Measurements from ENCODE around the gene COL4A3. TPM values are rescaled to one million over a fixed set of nuclear protein-coding genes. Genes with fewer than 3 reads are reported as not detected.
A peak's percentile ranks its signal among the peaks of the same experiment; 100 is the strongest.
"Not testable (repeated sequence)": the region's sequence is repeated elsewhere in the genome, so short reads cannot be mapped to it uniquely, and the experiment has no call there.

The COL4A3 gene
- total RNA-seq, 1 donor from 2014 or later = not detected

DNA sequence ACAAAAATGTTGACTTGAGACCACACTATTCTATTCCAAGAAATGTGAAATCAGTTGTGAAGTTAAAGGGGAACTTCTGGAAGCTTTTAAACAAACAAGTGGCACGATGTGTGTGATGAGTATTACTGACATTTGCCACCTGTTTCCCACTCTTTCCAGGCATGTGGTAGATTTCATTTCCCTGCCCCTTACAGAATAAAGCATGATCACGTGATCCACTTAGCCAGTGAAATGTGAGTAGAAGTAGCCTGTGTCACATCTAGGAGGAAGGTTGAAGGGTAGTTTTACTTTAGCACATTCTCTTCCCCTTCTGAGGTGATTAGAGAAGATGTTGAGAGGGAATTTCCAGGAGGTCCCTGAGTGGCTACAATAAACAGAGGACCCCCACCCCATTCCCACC is 4.3 kb upstream of the COL4A3 start:
- H3K4me1 Mint-ChIP-seq = peaks cover 9% of the 10 kb centered on the region
- TF ChIP-seq, protein P1, sequence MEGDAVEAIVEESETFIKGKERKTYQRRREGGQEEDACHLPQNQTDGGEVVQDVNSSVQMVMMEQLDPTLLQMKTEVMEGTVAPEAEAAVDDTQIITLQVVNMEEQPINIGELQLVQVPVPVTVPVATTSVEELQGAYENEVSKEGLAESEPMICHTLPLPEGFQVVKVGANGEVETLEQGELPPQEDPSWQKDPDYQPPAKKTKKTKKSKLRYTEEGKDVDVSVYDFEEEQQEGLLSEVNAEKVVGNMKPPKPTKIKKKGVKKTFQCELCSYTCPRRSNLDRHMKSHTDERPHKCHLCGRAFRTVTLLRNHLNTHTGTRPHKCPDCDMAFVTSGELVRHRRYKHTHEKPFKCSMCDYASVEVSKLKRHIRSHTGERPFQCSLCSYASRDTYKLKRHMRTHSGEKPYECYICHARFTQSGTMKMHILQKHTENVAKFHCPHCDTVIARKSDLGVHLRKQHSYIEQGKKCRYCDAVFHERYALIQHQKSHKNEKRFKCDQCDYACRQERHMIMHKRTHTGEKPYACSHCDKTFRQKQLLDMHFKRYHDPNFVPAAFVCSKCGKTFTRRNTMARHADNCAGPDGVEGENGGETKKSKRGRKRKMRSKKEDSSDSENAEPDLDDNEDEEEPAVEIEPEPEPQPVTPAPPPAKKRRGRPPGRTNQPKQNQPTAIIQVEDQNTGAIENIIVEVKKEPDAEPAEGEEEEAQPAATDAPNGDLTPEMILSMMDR (IDR thresholded peaks at IDR 0.05; ENCODE audit: unreplicated experiment) = no peak
- H3K9me3 Mint-ChIP-seq = peaks cover 4% of the 10 kb centered on the region
- no peak for DNase-seq (ENCODE audit: low spot score in 2 of 2, unreplicated experiment in 2 of 2)
- no peak overlapping the region for H3K27ac Mint-ChIP-seq
- peaks cover 85% of the 10 kb centered on the region for H3K27me3 Mint-ChIP-seq (ENCODE audit: low read depth)
- no peak overlapping the region for H3K4me3 Mint-ChIP-seq
- H3K36me3 Mint-ChIP-seq = no peaks in the 10 kb centered on the region

DNA sequence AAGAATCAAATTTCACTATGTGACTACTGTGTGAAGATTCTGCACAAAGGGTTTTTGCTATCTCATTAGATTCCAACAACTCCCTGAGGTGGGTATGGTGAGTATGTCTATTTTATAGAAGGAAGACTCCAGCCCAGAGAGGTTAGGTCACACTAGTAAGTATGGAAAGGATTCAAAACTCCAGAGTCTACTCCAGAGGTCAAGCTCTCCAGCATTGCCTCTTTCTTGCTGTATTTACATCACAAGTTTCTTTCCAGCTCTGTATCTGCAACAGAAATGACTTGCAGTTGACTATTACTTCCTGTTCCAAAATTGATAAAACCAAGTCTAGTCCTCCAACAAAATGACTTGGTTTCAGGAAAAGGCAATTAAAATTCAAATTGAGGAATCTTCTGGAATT is 2.5 kb upstream of the COL4A3 start:
- peaks cover 13% of the 10 kb centered on the region for H3K9me3 Mint-ChIP-seq
- no peak for DNase-seq (ENCODE audit: low spot score in 2 of 2, unreplicated experiment in 2 of 2)
- peaks cover 9% of the 10 kb centered on the region for H3K4me1 Mint-ChIP-seq
- no peak overlapping the region for H3K4me3 Mint-ChIP-seq
- TF ChIP-seq, protein P1 (IDR thresholded peaks at IDR 0.05; ENCODE audit: unreplicated experiment) = no peak
- peaks cover 1% of the 10 kb centered on the region for H3K36me3 Mint-ChIP-seq
- no peak overlapping the region for H3K27ac Mint-ChIP-seq
- H3K27me3 Mint-ChIP-seq (ENCODE audit: low read depth) = peaks cover 88% of the 10 kb centered on the region

DNA sequence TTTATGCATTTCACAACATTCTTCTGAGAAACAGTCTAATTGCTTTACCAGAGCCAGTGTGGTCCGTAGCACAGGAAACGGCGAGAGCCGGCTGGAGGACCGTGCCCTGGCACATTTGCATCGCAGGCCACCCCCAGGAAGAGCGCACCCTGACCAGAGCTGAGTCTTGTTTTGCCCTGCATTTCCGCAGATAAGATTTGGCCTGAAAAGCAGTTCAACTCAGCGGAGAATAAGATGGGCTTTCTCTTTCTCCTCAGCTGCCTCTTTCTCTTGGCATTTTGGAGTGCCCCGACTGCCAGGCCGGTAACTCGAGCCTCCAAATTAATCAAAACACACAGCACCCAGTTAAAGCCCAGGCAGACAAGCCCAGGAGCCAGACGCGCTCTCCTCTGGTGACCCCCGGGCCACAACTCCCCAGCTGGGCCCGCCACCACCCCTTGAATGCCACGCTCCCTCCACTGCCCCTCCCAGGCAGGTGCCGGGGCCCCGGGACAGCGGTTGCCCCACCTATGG is 883 bp upstream of the COL4A3 start:
- Mint-ChIP-seq H3K9me3 (peaks cover 25% of the 10 kb centered on the region), H3K36me3 (peaks cover 1% of the 10 kb centered on the region), H3K27ac (no peak overlapping the region), H3K4me1 (peaks cover 9% of the 10 kb centered on the region), H3K27me3 (ENCODE audit: low read depth) (peaks cover 94% of the 10 kb centered on the region), H3K4me3 (peak overlapping the region; percentile 58)
- DNase-seq (ENCODE audit: low spot score in 2 of 2, unreplicated experiment in 2 of 2) = no peak
- TF ChIP-seq, protein P1 (IDR thresholded peaks at IDR 0.05; ENCODE audit: unreplicated experiment) = no peak

DNA sequence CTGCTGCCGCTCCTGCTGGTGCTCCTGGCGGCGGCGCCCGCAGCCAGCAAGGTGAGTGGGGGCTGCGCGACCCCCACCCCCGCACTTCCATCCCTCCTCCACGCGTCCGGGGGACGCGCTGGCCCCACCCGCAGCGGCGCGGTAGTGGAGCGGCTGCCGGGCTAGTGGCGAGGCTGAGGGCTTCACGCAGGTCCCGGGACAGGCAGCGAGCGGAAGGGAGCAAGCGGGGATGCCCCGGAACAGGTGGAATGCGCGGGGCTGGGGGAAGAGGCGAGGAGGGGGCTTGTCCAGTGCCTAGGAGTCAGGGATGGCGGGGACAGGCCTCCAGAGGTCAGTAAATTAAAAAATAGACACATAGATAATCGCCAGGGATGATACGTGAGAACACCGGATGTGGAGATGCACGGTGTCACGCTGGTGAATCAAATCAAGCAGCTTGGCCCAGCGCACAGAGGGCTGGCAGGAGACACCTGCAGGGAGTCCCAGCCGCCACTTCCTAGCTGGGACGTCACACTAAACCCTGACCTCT is 403 bp downstream of the COL4A3 start:
- DNase-seq (ENCODE audit: low spot score in 2 of 2, unreplicated experiment in 2 of 2) = peak in 1 of 2 experiments; percentile 23
- H3K9me3 Mint-ChIP-seq = peaks cover 22% of the 10 kb centered on the region
- H3K27me3 Mint-ChIP-seq (ENCODE audit: low read depth) = peaks cover 82% of the 10 kb centered on the region
- H3K27ac Mint-ChIP-seq = no peak overlapping the region
- H3K4me1 Mint-ChIP-seq = peaks cover 9% of the 10 kb centered on the region
- peaks cover 1% of the 10 kb centered on the region for H3K36me3 Mint-ChIP-seq
- H3K4me3 Mint-ChIP-seq = peak overlapping the region; percentile 52
- TF ChIP-seq, protein P1 (IDR thresholded peaks at IDR 0.05; ENCODE audit: unreplicated experiment) = no peak

DNA sequence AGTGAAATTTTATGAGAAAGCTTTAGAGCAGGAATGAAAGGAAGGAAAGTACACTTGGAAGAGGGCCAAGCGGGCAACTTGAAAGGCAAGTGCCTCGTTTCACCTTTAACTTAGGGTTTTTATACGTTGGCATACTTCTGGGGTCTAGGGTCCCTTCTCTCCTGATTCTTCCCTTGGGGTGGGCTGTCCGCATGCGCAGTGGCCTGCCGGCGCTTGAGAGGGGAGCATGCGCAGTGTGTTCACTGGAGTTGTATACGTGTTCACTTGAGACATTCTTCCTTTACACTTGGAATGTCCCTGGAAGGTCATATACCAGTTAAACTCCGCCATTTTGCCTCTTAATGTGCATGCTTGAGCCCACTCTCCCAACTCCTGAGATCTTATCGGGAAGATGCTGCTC is 7.4 kb downstream of the COL4A3 start:
- peaks cover 20% of the 10 kb centered on the region for H3K9me3 Mint-ChIP-seq
- not testable (repeated sequence) for H3K4me3 Mint-ChIP-seq; H3K4me1 Mint-ChIP-seq; H3K27ac Mint-ChIP-seq; H3K36me3 Mint-ChIP-seq; DNase-seq (ENCODE audit: low spot score in 2 of 2, unreplicated experiment in 2 of 2)
- peaks cover 17% of the 10 kb centered on the region for H3K27me3 Mint-ChIP-seq (ENCODE audit: low read depth)

DNA sequence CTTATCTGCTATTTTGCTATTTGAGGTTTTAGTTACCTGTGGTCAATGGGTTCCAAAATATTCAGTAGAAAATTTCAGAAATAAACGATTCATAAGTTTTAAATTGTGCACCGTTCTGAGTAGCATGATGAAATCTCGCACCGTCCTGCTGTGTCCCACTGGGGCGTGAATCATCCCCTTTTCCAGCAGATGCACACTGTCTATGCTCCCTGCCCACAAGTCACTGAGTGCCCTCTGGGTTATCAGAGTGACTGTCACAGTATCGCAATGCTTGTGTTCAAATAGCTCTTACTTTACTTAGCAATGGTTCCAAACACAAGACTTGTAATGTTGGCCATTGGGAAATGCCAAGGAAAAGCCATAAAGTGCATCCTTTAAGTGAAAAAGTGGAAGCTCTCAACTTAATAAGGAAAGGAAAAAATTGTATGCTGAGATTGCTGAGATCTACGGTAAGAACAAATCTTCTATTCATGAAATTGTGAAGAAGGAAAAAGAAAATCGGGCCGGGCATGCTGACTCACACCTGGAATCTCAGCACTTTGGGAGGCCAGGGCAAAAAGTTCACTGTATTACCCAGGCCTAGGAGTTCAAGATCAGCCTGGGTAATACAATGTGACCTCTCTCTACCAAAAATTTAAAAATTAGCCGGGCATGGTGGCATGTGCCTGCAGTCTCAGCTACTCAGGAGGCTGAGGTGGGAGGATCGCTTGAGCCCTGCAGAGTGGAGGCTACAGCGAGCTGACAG is 13.3 kb downstream of the COL4A3 start:
- no peaks in the 10 kb centered on the region for H3K9me3 Mint-ChIP-seq
- no peaks in the 10 kb centered on the region for H3K36me3 Mint-ChIP-seq
- H3K4me1 Mint-ChIP-seq = no peaks in the 10 kb centered on the region
- DNase-seq (ENCODE audit: low spot score in 2 of 2, unreplicated experiment in 2 of 2) = no peak
- TF ChIP-seq, protein P1 (IDR thresholded peaks at IDR 0.05; ENCODE audit: unreplicated experiment) = no peak
- H3K27me3 Mint-ChIP-seq (ENCODE audit: low read depth) = no peaks in the 10 kb centered on the region
- H3K27ac Mint-ChIP-seq = no peak overlapping the region
- no peak overlapping the region for H3K4me3 Mint-ChIP-seq
